ENCODE measurements around the gene THBS2. TPM values are rescaled to one million over a fixed set of nuclear protein-coding genes. Genes with fewer than 3 reads are reported as not detected.

The THBS2 gene
- total RNA-seq, 6 experiments from 2014 or later, result 2.7 to 28.7 (median 7.8) TPM

GRCh38 chr6:169248521-169248971, 5.1 kb downstream of the THBS2 start:
- H3K9me3 ChIP-seq, result no peaks in the 10 kb centered on the region
- ATAC-seq (no peak), DNase-seq (peak in 1 of 3 donors; percentile 32)
- no peaks in the 10 kb centered on the region for H3K36me3 ChIP-seq
- no peaks in the 10 kb centered on the region for H3K27me3 ChIP-seq
- no peak overlapping the region for H3K4me3 ChIP-seq
- H3K27ac ChIP-seq, result no peak overlapping the region
- TF ChIP-seq CTCF (IDR thresholded peaks at IDR 0.05), result no peak
- no peak for TF ChIP-seq POLR2A (IDR thresholded peaks at IDR 0.05)
- WGBS (ENCODE audit: insufficient coverage, low coverage, low lambda C conversion rate, missing lambda C conversion rate), result 91% methylated on average over 9 of the region's 36 CpGs
- intact Hi-C loops (cut with DNase I), result no loop called here
- no peaks in the 10 kb centered on the region for H3K4me1 ChIP-seq

GRCh38 chr6:169247991-169248390, 5.7 kb downstream of the THBS2 start:
- WGBS (ENCODE audit: insufficient coverage, low coverage, low lambda C conversion rate, missing lambda C conversion rate), result 90% methylated on average over 2 of the region's 8 CpGs
- intact Hi-C loops (cut with DNase I), result no loop called here

GRCh38 chr6:169247419-169247818, 6.2 kb downstream of the THBS2 start:
- Histone ChIP-seq H3K27me3 (no peaks in the 10 kb centered on the region), H3K36me3 (no peaks in the 10 kb centered on the region), H3K9me3 (no peaks in the 10 kb centered on the region), H3K4me1 (no peaks in the 10 kb centered on the region), H3K4me3 (no peak overlapping the region), H3K27ac (no peak overlapping the region)
- 100% methylated on average over 1 of the region's 4 CpGs for WGBS (ENCODE audit: insufficient coverage, low coverage, low lambda C conversion rate, missing lambda C conversion rate)
- no peak for ATAC-seq
- intact Hi-C loops (cut with DNase I), result no loop called here
- no peak for TF ChIP-seq POLR2A (IDR thresholded peaks at IDR 0.05)
- TF ChIP-seq CTCF (IDR thresholded peaks at IDR 0.05), result no peak
- no peak for DNase-seq

More at GRCh38 chr6:169247991-169248390, 5.7 kb downstream of the THBS2 start:
- Histone ChIP-seq H3K27ac (no peak overlapping the region), H3K4me1 (no peaks in the 10 kb centered on the region), H3K36me3 (no peaks in the 10 kb centered on the region), H3K4me3 (no peak overlapping the region), H3K27me3 (no peaks in the 10 kb centered on the region), H3K9me3 (no peaks in the 10 kb centered on the region)
- no peak for TF ChIP-seq CTCF (IDR thresholded peaks at IDR 0.05)
- no peak for TF ChIP-seq POLR2A (IDR thresholded peaks at IDR 0.05)
- no peak for ATAC-seq
- no peak for DNase-seq

GRCh38 chr6:169246445-169246844, 7.2 kb downstream of the THBS2 start:
- Histone ChIP-seq H3K4me1 (no peaks in the 10 kb centered on the region), H3K4me3 (no peak overlapping the region), H3K9me3 (no peaks in the 10 kb centered on the region), H3K27me3 (no peaks in the 10 kb centered on the region), H3K36me3 (no peaks in the 10 kb centered on the region), H3K27ac (no peak overlapping the region)
- intact Hi-C loops (cut with DNase I), result no loop called here
- no peak for ATAC-seq
- WGBS (ENCODE audit: insufficient coverage, low coverage, low lambda C conversion rate, missing lambda C conversion rate), result 59% methylated on average over 4 of the region's 6 CpGs
- peak in 1 of 3 donors; percentile 22 for DNase-seq
- TF ChIP-seq CTCF (IDR thresholded peaks at IDR 0.05) (no peak), POLR2A (IDR thresholded peaks at IDR 0.05) (no peak)
